IPS-18a (cell line): Measurements from ENCODE around the gene CA12.
"Not testable (repeated sequence)": the region's sequence is repeated elsewhere in the genome, so short reads cannot be mapped to it uniquely, and the experiment has no call there.

Experiments
- H3K27ac ChIP-seq: one replicate; pipeline ENCODE4 v1.5.1; 2013; ENCODE audit warnings: low read length
- H3K27me3 ChIP-seq: one replicate; pipeline ENCODE4 v1.6.1; 2013; ENCODE audit warnings: mild to moderate bottlenecking, low read length; ENCODE audit not compliant: control insufficient read depth, insufficient read depth
- H3K36me3 ChIP-seq: one replicate; pipeline ENCODE4 v1.6.1; 2013; ENCODE audit warnings: low read depth, low read length; ENCODE audit not compliant: control insufficient read depth
- H3K4me1 ChIP-seq: one replicate; pipeline ENCODE4 v1.6.1; 2013; ENCODE audit warnings: low read depth, low read length; ENCODE audit not compliant: control insufficient read depth
- H3K4me3 ChIP-seq: one replicate; pipeline ENCODE4 v1.5.1; 2013; ENCODE audit warnings: low read length
- H3K9ac ChIP-seq: one replicate; pipeline ENCODE4 v1.6.1; 2013; ENCODE audit warnings: mild to moderate bottlenecking, low read length, moderate library complexity
- H3K9me3 ChIP-seq: one replicate; pipeline ENCODE4 v1.6.1; 2013; ENCODE audit warnings: low read depth, low read length; ENCODE audit not compliant: control insufficient read depth

CA12 gene

GRCh38 chr15:63327648-63328421, 53.8 kb downstream of the CA12 start:
- H3K36me3 ChIP-seq = no peaks in the 10 kb centered on the region
- peaks cover 6% of the 10 kb centered on the region for H3K4me1 ChIP-seq
- no peaks in the 10 kb centered on the region for H3K27me3 ChIP-seq
- H3K27ac ChIP-seq = no peak overlapping the region
- no peak overlapping the region for H3K4me3 ChIP-seq
- no peaks in the 10 kb centered on the region for H3K9me3 ChIP-seq
- no peak overlapping the region for H3K9ac ChIP-seq

- Histone ChIP-seq H3K4me1 (peaks cover 6% of the 10 kb centered on the region), H3K4me3 (no peak overlapping the region), H3K9ac (no peak overlapping the region), H3K27me3 (no peaks in the 10 kb centered on the region), H3K36me3 (no peaks in the 10 kb centered on the region), H3K27ac (no peak overlapping the region), H3K9me3 (no peaks in the 10 kb centered on the region)
Observed at GRCh38 chr15:63324770-63325169, 56.9 kb downstream of the CA12 start.

GRCh38 chr15:63323798-63324563, 57.7 kb downstream of the CA12 start:
- Histone ChIP-seq H3K4me3 (no peak overlapping the region), H3K36me3 (no peaks in the 10 kb centered on the region), H3K4me1 (peaks cover 6% of the 10 kb centered on the region), H3K9ac (no peak overlapping the region), H3K9me3 (no peaks in the 10 kb centered on the region), H3K27ac (no peak overlapping the region), H3K27me3 (no peaks in the 10 kb centered on the region)

- H3K27ac ChIP-seq = no peak overlapping the region
Observed at GRCh38 chr15:63322541-63322940, 59.1 kb downstream of the CA12 start.

GRCh38 chr15:63321462-63321861, 60.2 kb downstream of the CA12 start:
- Histone ChIP-seq H3K27ac (no peak overlapping the region), H3K4me3 (no peak overlapping the region), H3K4me1 (peaks cover 6% of the 10 kb centered on the region), H3K9ac (no peak overlapping the region), H3K36me3 (no peaks in the 10 kb centered on the region), H3K9me3 (no peaks in the 10 kb centered on the region), H3K27me3 (no peaks in the 10 kb centered on the region)

More at GRCh38 chr15:63322541-63322940, 59.1 kb downstream of the CA12 start:
- H3K9me3 ChIP-seq = no peaks in the 10 kb centered on the region
- no peak overlapping the region for H3K9ac ChIP-seq
- no peaks in the 10 kb centered on the region for H3K36me3 ChIP-seq
- H3K4me1 ChIP-seq = peaks cover 6% of the 10 kb centered on the region
- no peak overlapping the region for H3K4me3 ChIP-seq
- H3K27me3 ChIP-seq = no peaks in the 10 kb centered on the region

- H3K9ac ChIP-seq, H3K4me3 ChIP-seq, H3K27me3 ChIP-seq, H3K4me1 ChIP-seq, H3K27ac ChIP-seq, H3K36me3 ChIP-seq, H3K9me3 ChIP-seq: not testable (repeated sequence)
Observed at GRCh38 chr15:63320981-63321380, 60.7 kb downstream of the CA12 start.

GRCh38 chr15:63320446-63320845, 61.2 kb downstream of the CA12 start:
- not testable (repeated sequence) for H3K36me3 ChIP-seq, H3K4me3 ChIP-seq, H3K27me3 ChIP-seq, H3K27ac ChIP-seq, H3K9me3 ChIP-seq, H3K9ac ChIP-seq
- peaks cover 12% of the 10 kb centered on the region for H3K4me1 ChIP-seq

- Histone ChIP-seq H3K36me3 (no peaks in the 10 kb centered on the region), H3K27ac (no peak overlapping the region), H3K4me3 (no peak overlapping the region), H3K4me1 (peaks cover 21% of the 10 kb centered on the region), H3K9ac (no peak overlapping the region), H3K27me3 (no peaks in the 10 kb centered on the region), H3K9me3 (no peaks in the 10 kb centered on the region)
Observed at GRCh38 chr15:63319065-63319464, 62.6 kb downstream of the CA12 start.

GRCh38 chr15:63318344-63318743, 63.3 kb downstream of the CA12 start:
- H3K27ac ChIP-seq = no peak overlapping the region
- H3K27me3 ChIP-seq = no peaks in the 10 kb centered on the region
- no peak overlapping the region for H3K9ac ChIP-seq
- H3K36me3 ChIP-seq = no peaks in the 10 kb centered on the region
- peaks cover 22% of the 10 kb centered on the region for H3K4me1 ChIP-seq
- H3K9me3 ChIP-seq = no peaks in the 10 kb centered on the region
- no peak overlapping the region for H3K4me3 ChIP-seq

GRCh38 chr15:63314409-63314808, 67.2 kb downstream of the CA12 start:
- H3K27me3 ChIP-seq = no peaks in the 10 kb centered on the region
- no peak overlapping the region for H3K9ac ChIP-seq
- no peak overlapping the region for H3K27ac ChIP-seq
- no peak overlapping the region for H3K4me3 ChIP-seq
- peaks cover 38% of the 10 kb centered on the region for H3K4me1 ChIP-seq
- H3K9me3 ChIP-seq = no peaks in the 10 kb centered on the region
- no peaks in the 10 kb centered on the region for H3K36me3 ChIP-seq

- Histone ChIP-seq H3K27ac (no peak overlapping the region), H3K4me1 (peaks cover 38% of the 10 kb centered on the region), H3K4me3 (no peak overlapping the region), H3K9me3 (no peaks in the 10 kb centered on the region), H3K36me3 (no peaks in the 10 kb centered on the region), H3K9ac (no peak overlapping the region), H3K27me3 (no peaks in the 10 kb centered on the region)
Observed at GRCh38 chr15:63313825-63314224, 67.8 kb downstream of the CA12 start.

GRCh38 chr15:63312286-63312685, 69.4 kb downstream of the CA12 start:
- Histone ChIP-seq H3K4me3 (no peak overlapping the region), H3K9me3 (no peaks in the 10 kb centered on the region), H3K36me3 (no peaks in the 10 kb centered on the region)

More at GRCh38 chr15:63312286-63312685, 69.4 kb downstream of the CA12 start:
- Histone ChIP-seq H3K4me1 (peaks cover 38% of the 10 kb centered on the region), H3K9ac (no peak overlapping the region), H3K27ac (no peak overlapping the region), H3K27me3 (no peaks in the 10 kb centered on the region)
